Upper lobe of right lung (tissue), 1 donor: ENCODE data around the gene DIRAS1. TPM values are rescaled to one million over a fixed set of nuclear protein-coding genes. Genes with fewer than 3 reads are reported as not detected.
A peak's percentile ranks its signal among the peaks of the same experiment; 100 is the strongest.

Experiments
- ATAC-seq: fragments of 200-7000 bp; cut with Tn5 transposase; one replicate; pipeline ENCODE4 v1.9.1; 2020; ENCODE audit warnings: mild to moderate bottlenecking, moderate library complexity
- DNase-seq: peaks from one replicate; pipeline ENCODE4 v3.0.0-alpha.2; 2020
- H3K27ac ChIP-seq: fragments of 200-600 bp; one replicate; pipeline ENCODE4 v1.8.0; 2022
- H3K27me3 ChIP-seq: fragments of 200-600 bp; one replicate; pipeline ENCODE4 v1.8.0; 2022; ENCODE audit warnings: mild to moderate bottlenecking
- H3K36me3 ChIP-seq: fragments of 200-600 bp; one replicate; pipeline ENCODE4 v1.8.0; 2022
- H3K4me1 ChIP-seq: fragments of 200-600 bp; one replicate; pipeline ENCODE4 v1.8.0; 2022
- H3K4me3 ChIP-seq: fragments of 200-600 bp; one replicate; pipeline ENCODE4 v1.8.0; 2022; ENCODE audit warnings: mild to moderate bottlenecking
- H3K9me3 ChIP-seq: fragments of 200-600 bp; one replicate; pipeline ENCODE4 v1.8.0; 2022
- CTCF ChIP-seq: fragments of 200-600 bp; IDR thresholded peaks from one replicate; pipeline ENCODE4 v1.8.0; 2022; ENCODE audit warnings: antibody characterized with exemption
- intact Hi-C: fragments of 100-400 bp; cut with DNase I; formaldehyde crosslinking; loops from one replicate; pipeline ENCODE4 v1.11.0; 2022
- total RNA-seq: library from RNA; stranded (reverse); fragmentation: NEBNext Ultra II Directional; extraction: Animal tissue kit (Norgen Biotek cat#: 25700); gene quantifications from one replicate; pipeline ENCODE4 v1.2.1, GENCODE V29; 2021
- donor health status: DM: no; HTN: yes; CAD: no; lungs with severe emphysema.

DIRAS1 gene
- total RNA-seq, 1 donor from 2014 or later = 1.8 TPM

GRCh38 chr19:2762783-2763496, 41.8 kb upstream of the DIRAS1 start:
- H3K4me3 ChIP-seq = no peak overlapping the region
- intact Hi-C loops = loop anchor here (10.0 kb wide), 1 partner anchor 118 kb away; no protein-coding TSS in a partner anchor
- no peak overlapping the region for H3K27ac ChIP-seq
- ATAC-seq (no peak), DNase-seq (no peak)
- no peak for TF ChIP-seq CTCF
- H3K27me3 ChIP-seq = no peaks in the 10 kb centered on the region
- H3K36me3 ChIP-seq = peaks cover 84% of the 10 kb centered on the region
- no peaks in the 10 kb centered on the region for H3K4me1 ChIP-seq
- no peaks in the 10 kb centered on the region for H3K9me3 ChIP-seq

- H3K36me3 ChIP-seq = peaks cover 82% of the 10 kb centered on the region
- H3K27me3 ChIP-seq = no peaks in the 10 kb centered on the region
- H3K27ac ChIP-seq = no peak overlapping the region
- no peak for DNase-seq
- no peak overlapping the region for H3K4me3 ChIP-seq
- ATAC-seq = no peak
- H3K9me3 ChIP-seq = no peaks in the 10 kb centered on the region
- intact Hi-C loops = loop anchor here (10.0 kb wide), 1 partner anchor 117 kb away; no protein-coding TSS in a partner anchor
- TF ChIP-seq CTCF = no peak
- no peaks in the 10 kb centered on the region for H3K4me1 ChIP-seq
Observed at GRCh38 chr19:2761876-2762782, 41.0 kb upstream of the DIRAS1 start.

DNA sequence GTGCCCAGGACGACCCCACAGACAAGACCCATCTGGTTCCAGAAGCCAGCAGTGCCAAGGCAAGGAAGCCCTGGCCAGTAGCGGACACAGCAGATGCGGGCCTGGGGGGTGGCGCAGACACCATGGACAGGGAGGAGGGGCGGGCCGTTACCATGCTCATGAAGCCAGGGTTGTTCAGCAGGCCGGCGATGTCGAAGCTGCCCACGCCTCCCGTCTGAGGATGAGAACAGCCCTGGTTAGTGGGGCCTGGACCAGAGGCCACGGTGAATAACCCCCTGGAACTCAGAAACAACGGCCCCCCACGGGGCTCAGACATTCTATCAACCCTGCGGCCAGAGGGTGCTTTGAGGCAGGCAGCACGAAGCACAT, 40.1 kb upstream of the DIRAS1 start:
- no peak for TF ChIP-seq CTCF
- peaks cover 81% of the 10 kb centered on the region for H3K36me3 ChIP-seq
- DNase-seq = no peak

DNA sequence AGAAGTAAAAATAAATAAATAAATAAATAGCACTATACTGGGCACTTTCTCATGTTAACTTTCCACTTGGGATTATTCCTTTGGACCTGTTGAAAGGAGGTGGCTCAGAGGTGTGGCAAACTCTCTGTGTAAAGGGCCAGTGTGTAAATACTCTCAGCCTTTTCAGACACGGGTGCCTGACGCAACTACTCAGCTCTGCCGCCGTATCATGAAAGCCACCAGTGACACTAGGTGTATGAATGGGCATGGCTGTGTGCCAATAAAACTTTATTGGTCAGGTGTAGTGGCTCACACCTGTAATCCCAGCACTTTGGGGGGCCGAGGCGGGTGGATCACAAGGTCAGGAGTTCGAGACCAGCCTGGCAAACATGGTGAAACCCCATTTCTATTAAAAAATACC, 38.8 kb upstream of the DIRAS1 start:
- Histone ChIP-seq H3K9me3 (no peaks in the 10 kb centered on the region), H3K27me3 (no peaks in the 10 kb centered on the region), H3K4me3 (no peak overlapping the region), H3K27ac (no peak overlapping the region), H3K36me3 (peaks cover 80% of the 10 kb centered on the region), H3K4me1 (no peaks in the 10 kb centered on the region)
- TF ChIP-seq CTCF = no peak
- DNase-seq (no peak), ATAC-seq (peak; percentile 47)
- intact Hi-C loops = loop anchor here (10.0 kb wide), 1 partner anchor 115 kb away; no protein-coding TSS in a partner anchor

More for the DNA sequence above, 40.1 kb upstream of the DIRAS1 start:
- Histone ChIP-seq H3K4me3 (no peak overlapping the region), H3K27me3 (no peaks in the 10 kb centered on the region), H3K27ac (no peak overlapping the region), H3K4me1 (no peaks in the 10 kb centered on the region), H3K9me3 (no peaks in the 10 kb centered on the region)
- ATAC-seq = no peak
- intact Hi-C loops = loop anchor here (10.0 kb wide), 1 partner anchor 116 kb away; no protein-coding TSS in a partner anchor

GRCh38 chr19:2759362-2759761, 38.2 kb upstream of the DIRAS1 start:
- H3K36me3 ChIP-seq = peaks cover 80% of the 10 kb centered on the region

More at GRCh38 chr19:2759362-2759761, 38.2 kb upstream of the DIRAS1 start:
- Histone ChIP-seq H3K27me3 (no peaks in the 10 kb centered on the region), H3K4me3 (no peak overlapping the region), H3K27ac (no peak overlapping the region), H3K4me1 (no peaks in the 10 kb centered on the region), H3K9me3 (no peaks in the 10 kb centered on the region)
- TF ChIP-seq CTCF = no peak
- DNase-seq (no peak), ATAC-seq (no peak)
- intact Hi-C loops = no loop called here
